Ureter (tissue), 1 donor: Measurements from ENCODE around the gene HIPK3. TPM values are rescaled to one million over a fixed set of nuclear protein-coding genes. Genes with fewer than 3 reads are reported as not detected.

Experiments
- DNase-seq: peaks from one replicate; pipeline ENCODE4 v3.0.0-alpha.2; 2020; ENCODE audit warnings: low spot score
- total RNA-seq: library from RNA; stranded (reverse); gene quantifications from one replicate; pipeline ENCODE4 v1.2.4, GENCODE V29; 2023
- donor health status: DM: yes; HTN: yes; CAD: no.

The HIPK3 gene
- total RNA-seq, 1 donor from 2014 or later: 160 TPM

- DNase-seq: no peak
These were observed 134.0 kb downstream of the HIPK3 start for GRCh38 chr11:33390944-33391892.

DNA sequence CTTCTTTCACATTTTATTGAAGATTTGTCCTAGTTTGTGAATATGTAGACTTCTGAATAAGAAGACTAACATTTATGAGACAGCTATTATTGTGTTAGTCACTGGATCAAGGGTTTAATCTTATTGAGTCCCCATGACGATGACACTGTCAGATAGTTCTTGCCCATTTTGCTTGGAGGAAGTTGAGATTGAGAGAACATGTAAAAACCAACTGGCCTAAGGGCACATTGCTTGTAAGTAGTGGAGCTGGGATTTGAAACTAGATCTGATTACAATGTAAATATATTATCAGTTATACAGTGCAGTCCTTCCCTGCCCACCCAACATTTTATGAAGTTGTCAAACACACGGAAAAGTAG lies 134.7 kb downstream of the HIPK3 start:
- DNase-seq: no peak

DNA sequence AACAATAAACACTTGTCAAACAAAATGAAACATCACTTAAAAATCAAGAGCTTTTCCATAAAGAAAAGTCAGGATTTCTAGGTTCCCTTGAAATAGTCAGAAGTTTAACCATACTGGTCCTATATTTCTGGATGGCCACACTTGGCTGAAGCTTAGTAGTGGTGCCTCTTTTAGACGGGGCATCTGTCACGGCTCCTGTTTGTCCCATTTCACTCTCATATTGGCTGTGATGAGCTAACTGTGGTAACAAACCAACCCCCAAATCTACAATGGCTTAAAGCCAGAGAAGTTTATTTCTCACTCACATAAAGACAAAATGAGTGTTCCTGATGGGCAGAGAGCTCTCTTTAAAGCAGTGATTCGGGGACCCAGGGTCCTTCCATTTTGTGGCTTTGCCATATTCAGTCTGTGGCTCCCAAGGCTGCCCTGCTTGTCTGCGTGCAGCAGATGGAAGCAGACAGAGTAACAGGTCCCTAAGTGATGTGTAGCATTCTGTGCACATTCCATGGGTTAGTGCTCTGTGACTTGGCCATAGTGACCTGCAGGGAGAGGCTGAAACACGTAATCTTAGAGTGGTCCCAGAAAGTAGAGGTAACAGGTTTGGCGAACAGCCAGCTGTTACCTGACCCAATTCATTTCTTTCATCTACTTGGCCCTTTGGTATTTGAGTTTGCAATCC lies 137.4 kb downstream of the HIPK3 start:
- DNase-seq: no peak

- DNase-seq: no peak
These were observed 139.2 kb downstream of the HIPK3 start for GRCh38 chr11:33396361-33396760.

GRCh38 chr11:33399421-33399820 lies 142.2 kb downstream of the HIPK3 start:
- DNase-seq: no peak

GRCh38 chr11:33402066-33402465 lies 144.9 kb downstream of the HIPK3 start:
- DNase-seq: no peak

GRCh38 chr11:33403344-33403743 lies 146.2 kb downstream of the HIPK3 start:
- no peak for DNase-seq

GRCh38 chr11:33405834-33406602 lies 148.8 kb downstream of the HIPK3 start:
- no peak for DNase-seq

Other genes with a start within 250 kb of the HIPK3 start
- 0.86 TPM for gene DEPDC7, start 241.5 kb upstream of the HIPK3 start, total RNA-seq
- 12.7 TPM for gene TCP11L1, start 217.8 kb upstream of the HIPK3 start, total RNA-seq
- gene CSTF3, start 95.9 kb upstream of the HIPK3 start, total RNA-seq: 41.7 TPM
- gene KIAA1549L, start 118.7 kb downstream of the HIPK3 start, total RNA-seq: 10.1 TPM